ENCODE measurements around the gene PARD3.
"Not testable (repeated sequence)": the region's sequence is repeated elsewhere in the genome, so short reads cannot be mapped to it uniquely, and the experiment has no call there.

The PARD3 gene

GRCh38 chr10:34359435-34359813 is 455.7 kb downstream of the PARD3 start:
- POLR2A ChIA-PET: no interaction called here
- no peak overlapping the region for H3K4me3 ChIP-seq (ENCODE audit: low read depth, low read length)
- no peak for DNase-seq (ENCODE audit: low read depth, low spot score)
- TF ChIP-seq CTCF (IDR thresholded peaks at IDR 0.05; ENCODE audit: insufficient read depth, low read length, missing control alignments): no peak
- CTCF ChIA-PET: no interaction called here

- POLR2A ChIA-PET: no interaction called here
- no peak for TF ChIP-seq CTCF (IDR thresholded peaks at IDR 0.05; ENCODE audit: insufficient read depth, low read length, missing control alignments)
- H3K4me3 ChIP-seq (ENCODE audit: low read depth, low read length): no peak overlapping the region
- no peak for DNase-seq (ENCODE audit: low read depth, low spot score)
- CTCF ChIA-PET: no interaction called here
Measured at GRCh38 chr10:34358729-34359434, 456.2 kb downstream of the PARD3 start.

- DNase-seq (ENCODE audit: low read depth, low spot score): no peak
- no peak for TF ChIP-seq CTCF (IDR thresholded peaks at IDR 0.05; ENCODE audit: insufficient read depth, low read length, missing control alignments)
- POLR2A ChIA-PET: no interaction called here
- CTCF ChIA-PET: interaction anchor here (0.9 to 1.7 kb wide), 2 partner anchors 9 to 282 kb away, joined by 4 read pairs; no protein-coding TSS in a partner anchor
- no peak overlapping the region for H3K4me3 ChIP-seq (ENCODE audit: low read depth, low read length)
Measured at GRCh38 chr10:34356463-34356862, 458.6 kb downstream of the PARD3 start.

GRCh38 chr10:34353530-34353929 is 461.6 kb downstream of the PARD3 start:
- POLR2A ChIA-PET; CTCF ChIA-PET; H3K4me3 ChIP-seq (ENCODE audit: low read depth, low read length): not testable (repeated sequence)

GRCh38 chr10:34352599-34353204 is 462.4 kb downstream of the PARD3 start:
- POLR2A ChIA-PET; H3K4me3 ChIP-seq (ENCODE audit: low read depth, low read length); CTCF ChIA-PET; DNase-seq (ENCODE audit: low read depth, low spot score): not testable (repeated sequence)

More at GRCh38 chr10:34353530-34353929, 461.6 kb downstream of the PARD3 start:
- not testable (repeated sequence) for DNase-seq (ENCODE audit: low read depth, low spot score)

DNA sequence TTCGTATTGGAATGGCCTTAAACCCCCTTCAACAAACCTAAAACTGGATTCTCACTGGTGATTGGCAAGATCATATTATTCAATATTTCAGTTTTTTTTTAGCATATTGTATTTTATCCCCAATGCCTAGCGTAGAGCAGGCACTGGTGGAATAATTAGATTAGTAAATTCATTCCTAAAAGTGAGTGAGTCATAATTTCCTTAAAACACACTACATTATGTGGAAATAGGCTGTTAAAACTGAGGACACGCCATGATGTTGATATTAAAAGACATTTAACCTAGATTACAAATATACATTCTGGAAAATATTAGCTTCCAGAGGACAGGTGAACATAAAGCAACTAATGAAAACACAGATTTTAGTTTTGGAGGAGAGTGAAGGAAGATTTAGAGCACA is 463.9 kb downstream of the PARD3 start:
- no peak for DNase-seq (ENCODE audit: low read depth, low spot score)
- H3K4me3 ChIP-seq (ENCODE audit: low read depth, low read length): no peak overlapping the region
- CTCF ChIA-PET: interaction anchor here (0.6 kb wide), 1 partner anchor 32 kb away, joined by 3 read pairs; no protein-coding TSS in a partner anchor
- no peak for TF ChIP-seq CTCF (IDR thresholded peaks at IDR 0.05; ENCODE audit: insufficient read depth, low read length, missing control alignments)
- POLR2A ChIA-PET: no interaction called here

DNA sequence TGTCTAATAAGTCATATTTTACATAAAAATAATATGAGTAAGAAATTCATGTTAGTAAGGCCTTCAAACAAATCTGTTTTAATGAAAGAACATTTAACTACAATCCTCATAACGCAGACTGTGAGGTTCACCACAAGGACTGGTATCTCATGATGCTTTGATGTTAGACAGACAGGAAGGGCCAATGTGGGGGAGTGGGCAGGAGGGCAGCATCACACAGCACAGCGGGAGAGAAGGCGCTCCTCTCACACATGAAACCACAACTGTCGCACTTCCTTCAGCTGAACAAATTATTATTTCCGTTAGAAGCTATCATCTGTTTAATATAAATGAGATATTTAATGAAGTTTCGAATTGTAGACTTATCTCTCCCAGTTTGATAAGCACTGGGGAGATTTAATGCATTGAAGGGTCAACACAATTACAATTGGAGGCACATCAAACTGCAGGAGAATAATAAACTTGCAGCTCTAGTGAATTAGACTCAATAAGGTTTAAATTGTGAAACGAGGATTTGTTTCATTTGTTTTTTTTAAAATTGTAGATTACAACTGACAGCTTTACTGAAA is 466.1 kb downstream of the PARD3 start:
- TF ChIP-seq CTCF (IDR thresholded peaks at IDR 0.05; ENCODE audit: insufficient read depth, low read length, missing control alignments): no peak
- ChIA-PET CTCF (interaction anchor here (2.2 kb wide), 1 partner anchor 25 kb away, joined by 4 read pairs; no protein-coding TSS in a partner anchor), POLR2A (no interaction called here)

More for the DNA sequence above, 466.1 kb downstream of the PARD3 start:
- no peak overlapping the region for H3K4me3 ChIP-seq (ENCODE audit: low read depth, low read length)
- DNase-seq (ENCODE audit: low read depth, low spot score): no peak

Measured in AG04449 (cell line).